Measurements from ENCODE around the gene APOA5. TPM values are rescaled to one million over a fixed set of nuclear protein-coding genes. Genes with fewer than 3 reads are reported as not detected.
"Not testable (repeated sequence)": the region's sequence is repeated elsewhere in the genome, so short reads cannot be mapped to it uniquely, and the experiment has no call there.

Gene APOA5, protein sequence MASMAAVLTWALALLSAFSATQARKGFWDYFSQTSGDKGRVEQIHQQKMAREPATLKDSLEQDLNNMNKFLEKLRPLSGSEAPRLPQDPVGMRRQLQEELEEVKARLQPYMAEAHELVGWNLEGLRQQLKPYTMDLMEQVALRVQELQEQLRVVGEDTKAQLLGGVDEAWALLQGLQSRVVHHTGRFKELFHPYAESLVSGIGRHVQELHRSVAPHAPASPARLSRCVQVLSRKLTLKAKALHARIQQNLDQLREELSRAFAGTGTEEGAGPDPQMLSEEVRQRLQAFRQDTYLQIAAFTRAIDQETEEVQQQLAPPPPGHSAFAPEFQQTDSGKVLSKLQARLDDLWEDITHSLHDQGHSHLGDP
- not detected for polyA plus RNA-seq (ENCODE audit: insufficient read length)

DNA sequence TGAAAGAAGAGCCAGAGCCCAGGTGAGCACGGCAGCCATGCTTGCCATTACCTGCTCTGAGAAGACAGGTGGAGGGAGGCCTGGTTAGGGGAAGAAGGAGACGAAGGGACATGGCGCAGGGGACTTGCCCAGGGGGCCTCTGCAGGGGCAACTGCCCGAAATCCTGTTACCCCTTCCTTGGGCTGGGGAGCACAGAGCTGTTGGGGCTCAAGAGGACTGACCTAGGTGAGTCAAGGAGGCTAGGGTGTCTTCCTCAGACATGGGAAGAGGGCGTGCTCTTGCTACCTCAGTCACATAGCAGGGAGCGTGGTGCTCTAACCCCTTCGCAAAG is at the start of gene APOA5:
APOA5 (minus strand) TSS at position 67 of the 331 bp plus-strand sequence; CDS start at position 48, 19 bp downstream.
- no peak for DNase-seq (ENCODE audit: low read depth)

DNA sequence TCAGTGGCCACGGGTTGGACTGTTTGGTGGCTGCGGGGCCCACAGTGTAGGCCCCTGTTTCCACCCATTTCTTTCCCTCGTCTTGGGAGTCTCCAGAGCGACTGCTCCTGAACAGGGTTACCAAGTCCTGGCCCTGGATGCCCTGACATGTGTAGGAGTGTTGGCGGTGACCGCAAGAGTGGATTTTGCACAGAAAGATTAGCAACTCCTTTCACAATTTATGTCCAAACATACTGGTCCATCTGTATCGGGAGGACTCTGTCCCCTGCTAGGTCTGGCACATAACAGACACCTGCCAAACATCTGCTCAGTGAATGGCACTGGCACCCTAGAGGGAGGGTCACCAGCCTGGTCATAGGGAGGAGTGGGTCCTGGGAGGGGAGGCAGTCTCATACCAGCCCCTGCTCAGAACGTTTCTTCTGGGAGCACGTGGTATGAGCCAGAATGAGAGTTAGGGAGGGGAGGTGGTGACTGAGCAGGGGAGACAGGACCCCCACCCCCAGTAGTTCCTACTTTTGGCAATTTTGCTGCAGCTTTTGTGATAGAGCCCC is 49.1 kb upstream of the APOA5 start:
- no peak for DNase-seq (ENCODE audit: low read depth)

DNA sequence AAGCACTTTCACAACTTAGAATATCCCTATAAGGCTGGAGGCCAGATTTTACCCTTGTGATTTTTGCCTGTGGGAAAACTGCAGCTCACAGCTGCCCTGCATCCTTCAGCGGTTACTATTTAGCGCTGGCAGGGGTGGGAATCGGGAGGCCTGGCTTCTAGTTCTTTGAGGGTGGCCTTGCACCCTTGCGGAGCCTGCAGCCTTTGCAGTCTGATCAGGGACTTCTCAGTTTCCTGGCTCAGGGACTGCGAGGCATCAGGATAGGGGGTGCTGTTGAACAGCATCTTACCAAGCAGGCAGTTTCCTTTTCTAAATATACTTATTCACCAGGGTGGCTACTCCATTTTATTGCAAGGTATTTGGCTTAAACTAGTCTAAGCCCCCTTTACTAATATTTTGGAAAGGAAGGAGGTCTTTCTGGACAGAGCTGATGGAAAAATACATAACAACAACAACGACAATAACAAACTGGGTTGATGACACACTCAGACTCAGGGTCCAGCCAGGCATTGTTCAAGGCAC is 48.6 kb upstream of the APOA5 start:
- DNase-seq (ENCODE audit: low read depth) = no peak

DNA sequence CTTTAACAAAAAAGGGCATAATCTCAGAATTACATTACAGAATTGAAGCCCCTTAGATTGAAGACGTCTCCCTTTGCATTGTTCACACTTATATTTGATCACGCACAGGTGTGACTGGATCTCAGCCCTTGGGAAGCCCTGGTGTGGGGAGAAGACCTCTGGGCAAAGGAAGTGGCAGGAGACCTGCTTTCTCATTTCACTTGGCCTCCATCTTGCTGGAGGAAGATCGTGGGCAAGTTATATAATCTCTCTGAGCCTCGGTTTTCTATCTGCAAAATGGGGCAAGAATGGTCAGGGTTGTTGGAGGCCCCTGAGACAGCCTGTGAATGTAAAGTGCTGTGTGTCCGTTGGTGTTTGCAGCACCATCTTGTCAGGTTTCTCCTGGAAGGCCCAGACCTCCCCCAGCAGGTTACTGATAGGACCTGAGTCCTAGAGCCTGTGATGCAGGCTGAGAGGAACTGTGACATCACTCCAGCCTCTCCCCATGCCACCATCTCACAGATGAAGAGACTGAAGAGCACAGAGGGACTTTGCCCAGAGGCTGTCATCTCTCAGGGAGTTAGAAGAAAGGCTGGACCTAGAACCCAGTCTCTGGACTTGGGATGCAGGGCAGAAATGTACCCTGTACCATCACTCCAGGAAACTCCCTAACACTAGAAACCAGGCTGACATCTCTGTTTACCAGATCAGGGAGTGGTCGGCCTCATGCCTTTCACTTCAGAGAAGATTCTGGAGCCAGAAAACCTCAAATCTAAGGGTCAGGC is 46.8 kb upstream of the APOA5 start:
- no peak for DNase-seq (ENCODE audit: low read depth)

DNA sequence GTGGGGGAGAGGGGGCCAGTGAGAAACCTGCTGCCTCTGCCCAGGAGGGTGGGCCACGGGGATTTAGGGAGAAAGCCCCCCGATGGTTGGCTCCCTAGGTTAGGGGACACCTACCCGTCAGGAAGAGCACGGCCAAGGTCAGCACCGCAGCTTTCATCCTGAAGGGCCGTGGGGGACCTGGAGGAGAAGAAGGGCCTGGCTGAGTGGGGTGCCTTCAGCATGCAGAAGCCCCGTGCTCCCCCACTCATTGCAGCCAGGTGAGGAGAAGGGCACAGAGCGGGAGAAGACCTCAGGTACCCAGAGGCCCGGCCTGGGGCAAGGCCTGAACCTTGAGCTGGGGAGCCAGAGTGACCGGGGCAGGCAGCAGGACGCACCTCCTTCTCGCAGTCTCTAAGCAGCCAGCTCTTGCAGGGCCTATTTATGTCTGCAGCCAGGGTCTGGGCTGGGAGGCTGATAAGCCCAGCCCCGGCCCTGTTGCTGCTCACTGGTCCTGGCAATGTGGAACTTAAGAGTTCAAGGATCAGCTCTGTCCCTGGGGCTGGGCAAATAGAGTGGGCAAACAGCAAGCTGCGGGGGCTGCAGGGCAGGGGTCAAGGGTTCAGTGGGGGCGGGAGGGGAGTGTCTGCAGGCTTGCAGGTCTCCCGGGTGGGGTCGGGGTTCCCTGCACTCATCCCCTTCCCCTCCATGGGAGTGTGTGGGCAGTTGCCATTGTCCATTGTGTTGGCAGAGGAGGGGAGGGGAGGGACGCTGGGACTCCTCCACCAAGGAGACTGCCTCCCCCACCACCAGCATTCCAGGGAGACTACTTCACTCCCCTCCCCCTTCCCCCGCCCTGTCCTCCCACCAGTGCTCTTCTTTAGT is 45.8 kb upstream of the APOA5 start, which contains the start of gene APOA1:
APOA1 (minus strand) TSS at position 392 of the 861 bp plus-strand sequence; CDS start at position 157, 235 bp downstream.
- no peak for DNase-seq (ENCODE audit: low read depth)

DNA sequence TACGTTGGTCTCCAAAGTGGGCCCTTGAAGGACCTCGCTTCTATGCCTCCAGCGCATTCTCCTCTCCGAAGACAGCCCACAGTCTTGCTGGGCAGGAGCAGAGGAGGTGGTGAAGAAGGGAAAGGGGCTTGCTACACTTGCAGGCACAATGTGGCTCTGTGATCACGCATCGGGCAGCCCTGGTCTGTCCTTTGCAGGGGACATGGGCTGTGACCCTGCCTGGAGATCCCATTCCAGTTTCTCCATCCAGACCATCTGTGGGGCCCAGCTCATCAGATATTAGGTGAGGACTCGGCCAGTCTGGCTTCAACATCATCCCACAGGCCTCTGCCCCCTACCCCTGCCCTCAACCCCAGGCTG is 44.9 kb upstream of the APOA5 start:
- DNase-seq (ENCODE audit: low read depth) = no peak

DNA sequence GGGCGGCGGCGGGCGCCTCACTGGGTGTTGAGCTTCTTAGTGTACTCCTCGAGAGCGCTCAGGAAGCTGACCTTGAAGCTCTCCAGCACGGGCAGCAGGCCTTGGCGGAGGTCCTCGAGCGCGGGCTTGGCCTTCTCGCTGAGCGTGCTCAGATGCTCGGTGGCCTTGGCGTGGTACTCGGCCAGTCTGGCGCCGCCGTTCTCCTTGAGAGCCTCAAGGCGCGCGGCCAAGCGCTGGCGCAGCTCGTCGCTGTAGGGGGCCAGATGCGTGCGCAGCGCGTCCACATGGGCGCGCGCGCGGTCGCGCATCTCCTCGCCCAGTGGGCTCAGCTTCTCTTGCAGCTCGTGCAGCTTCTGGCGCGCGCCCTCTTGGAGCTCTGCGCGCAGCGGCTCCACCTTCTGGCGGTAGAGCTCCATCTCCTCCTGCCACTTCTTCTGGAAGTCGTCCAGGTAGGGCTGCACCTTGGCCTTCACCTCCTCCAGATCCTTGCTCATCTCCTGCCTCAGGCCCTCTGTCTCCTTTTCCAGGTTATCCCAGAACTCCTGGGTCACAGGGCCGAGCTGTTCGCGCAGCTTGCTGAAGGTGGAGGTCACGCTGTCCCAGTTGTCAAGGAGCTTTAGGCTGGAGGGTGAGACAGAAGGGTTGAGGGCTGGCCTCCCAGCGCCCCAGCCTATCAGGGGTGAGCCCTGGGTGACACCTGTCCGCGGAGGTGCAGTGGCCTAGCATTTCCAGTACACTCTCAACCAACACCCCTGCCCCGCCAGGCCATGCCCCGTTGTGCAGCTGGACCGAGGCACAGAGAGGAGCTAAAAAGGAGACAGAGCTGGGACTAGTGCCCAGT is 44.3 kb upstream of the APOA5 start:
- DNase-seq (ENCODE audit: low read depth) = peak; percentile 55

DNA sequence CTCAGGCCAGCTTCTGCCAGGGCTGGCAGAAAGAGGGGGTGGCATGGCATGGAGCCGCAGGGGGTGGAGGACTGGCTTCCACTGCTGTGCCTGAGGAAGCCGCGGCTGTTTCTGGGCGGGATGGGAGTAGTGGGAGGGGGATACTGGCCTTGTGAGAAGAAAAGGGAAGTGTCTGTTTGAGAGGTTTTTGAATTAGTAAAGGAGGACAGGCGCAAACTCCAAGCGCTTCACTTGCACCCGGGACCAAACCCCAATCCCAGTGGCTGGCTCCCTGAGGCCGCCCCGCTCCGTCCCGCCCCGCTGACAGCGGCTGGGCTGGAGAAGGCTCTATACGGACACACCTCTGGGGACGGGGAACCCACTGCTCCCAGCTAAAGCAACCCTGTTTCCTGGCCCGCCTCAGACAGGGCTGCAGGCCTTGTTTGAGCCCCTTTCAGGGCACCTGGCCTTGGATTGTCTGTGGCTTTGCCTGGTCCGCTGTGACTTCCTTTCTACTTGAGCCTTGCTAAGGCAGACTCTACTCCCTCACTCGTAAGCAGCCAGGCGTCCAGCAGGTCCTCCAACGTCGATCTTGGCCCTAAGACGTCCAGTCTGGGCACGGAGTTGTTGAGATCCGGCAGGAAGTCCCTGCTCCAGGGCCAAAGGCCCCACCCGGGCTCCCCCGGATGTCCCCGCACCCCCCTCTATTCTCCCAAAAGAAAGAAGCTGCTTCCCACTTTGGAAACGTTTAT is 43.5 kb upstream of the APOA5 start:
- DNase-seq (ENCODE audit: low read depth) = no peak

DNA sequence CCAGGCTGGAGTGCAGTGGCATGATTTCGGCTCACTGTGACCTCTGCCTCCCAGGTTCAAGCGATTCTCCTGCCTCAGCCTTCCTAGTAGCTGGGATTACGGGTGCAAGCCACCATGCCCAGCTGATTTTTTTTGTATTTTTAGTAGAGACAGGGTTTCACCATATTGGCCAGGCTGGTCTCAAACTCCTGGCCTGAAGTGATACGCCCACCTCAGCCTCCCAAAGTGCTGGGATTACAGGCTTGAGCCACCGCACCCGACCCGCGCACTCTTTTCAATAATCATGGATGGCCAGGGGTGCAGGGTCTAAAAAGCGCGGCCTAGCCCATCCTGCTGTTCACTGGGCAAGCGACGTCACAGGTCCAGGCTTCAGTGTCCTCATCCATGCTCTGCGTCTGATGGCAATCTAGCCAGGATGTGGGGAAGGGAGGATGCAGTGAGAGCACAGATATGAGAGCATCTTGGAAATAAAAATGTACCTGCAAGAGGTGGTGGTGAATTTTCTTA is 42.9 kb upstream of the APOA5 start:
- not testable (repeated sequence) for DNase-seq (ENCODE audit: low read depth)

DNA sequence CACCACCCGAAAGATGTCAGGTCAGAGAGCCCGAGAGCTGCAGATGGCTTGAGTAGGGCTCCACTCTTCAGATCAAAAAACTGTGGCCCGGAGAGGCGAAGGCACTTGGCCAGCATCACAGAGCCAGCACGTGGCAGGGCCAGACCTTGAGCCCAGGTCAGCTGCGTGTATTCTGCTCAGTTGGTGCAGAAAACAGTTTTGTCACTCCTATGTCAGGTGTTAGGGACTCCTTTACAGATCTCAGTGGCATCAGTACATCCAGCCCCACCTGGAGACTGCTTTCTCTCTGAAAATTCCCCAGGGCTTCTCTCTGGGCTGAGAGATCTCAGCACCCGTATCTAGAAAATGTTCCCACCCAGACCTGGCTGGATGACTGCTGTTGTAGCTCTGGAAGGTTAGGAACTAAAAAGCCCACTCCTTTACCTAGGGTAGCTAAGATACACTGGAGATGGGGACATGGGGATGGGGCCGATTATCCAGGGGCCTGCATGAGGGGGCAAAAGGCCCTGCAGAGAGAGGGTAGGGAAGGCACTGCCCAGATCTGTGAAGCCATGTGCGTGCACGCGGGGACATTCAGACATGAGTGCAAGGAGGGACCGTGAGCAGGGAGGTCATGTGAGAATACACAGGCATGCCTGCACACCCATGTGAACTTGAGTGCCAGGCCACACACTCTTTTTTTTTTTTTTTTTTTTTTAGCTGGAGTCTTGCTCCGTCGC is 42.3 kb upstream of the APOA5 start:
- DNase-seq (ENCODE audit: low read depth) = no peak

DNA sequence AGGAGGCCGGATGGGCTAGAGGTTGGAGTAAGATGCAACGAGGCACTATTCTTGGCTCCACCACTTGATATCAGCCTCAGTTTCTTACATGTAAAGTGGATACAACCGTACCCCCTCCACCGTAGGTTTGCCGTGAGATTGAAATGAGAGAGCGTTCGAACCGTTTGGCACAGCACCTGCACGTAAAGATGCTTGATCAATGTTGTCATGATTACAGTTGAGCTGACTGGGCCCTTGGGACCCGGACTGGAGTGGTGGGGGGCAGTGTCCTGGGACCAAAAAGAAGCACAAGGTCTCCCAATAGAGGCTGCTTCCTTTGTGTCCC is 41.8 kb upstream of the APOA5 start:
- DNase-seq (ENCODE audit: low read depth) = no peak

DNA sequence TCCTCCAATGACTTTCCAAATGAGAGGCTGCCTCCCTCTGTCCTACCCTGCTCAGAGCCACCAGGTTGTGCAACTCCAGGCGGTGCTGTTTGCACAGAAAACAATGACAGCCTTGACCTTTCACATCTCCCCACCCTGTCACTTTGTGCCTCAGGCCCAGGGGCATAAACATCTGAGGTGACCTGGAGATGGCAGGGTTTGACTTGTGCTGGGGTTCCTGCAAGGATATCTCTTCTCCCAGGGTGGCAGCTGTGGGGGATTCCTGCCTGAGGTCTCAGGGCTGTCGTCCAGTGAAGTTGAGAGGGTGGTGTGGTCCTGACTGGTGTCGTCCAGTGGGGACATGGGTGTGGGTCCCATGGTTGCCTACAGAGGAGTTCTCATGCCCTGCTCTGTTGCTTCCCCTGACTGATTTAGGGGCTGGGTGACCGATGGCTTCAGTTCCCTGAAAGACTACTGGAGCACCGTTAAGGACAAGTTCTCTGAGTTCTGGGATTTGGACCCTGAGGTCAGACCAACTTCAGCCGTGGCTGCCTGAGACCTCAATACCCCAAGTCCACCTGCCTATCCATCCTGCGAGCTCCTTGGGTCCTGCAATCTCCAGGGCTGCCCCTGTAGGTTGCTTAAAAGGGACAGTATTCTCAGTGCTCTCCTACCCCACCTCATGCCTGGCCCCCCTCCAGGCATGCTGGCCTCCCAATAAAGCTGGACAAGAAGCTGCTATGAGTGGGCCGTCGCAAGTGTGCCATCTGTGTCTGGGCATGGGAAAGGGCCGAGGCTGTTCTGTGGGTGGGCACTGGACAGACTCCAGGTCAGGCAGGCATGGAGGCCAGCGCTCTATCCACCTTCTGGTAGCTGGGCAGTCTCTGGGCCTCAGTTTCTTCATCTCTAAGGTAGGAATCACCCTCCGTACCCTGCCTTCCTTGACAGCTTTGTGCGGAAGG is 40.9 kb upstream of the APOA5 start:
- no peak for DNase-seq (ENCODE audit: low read depth)

DNA sequence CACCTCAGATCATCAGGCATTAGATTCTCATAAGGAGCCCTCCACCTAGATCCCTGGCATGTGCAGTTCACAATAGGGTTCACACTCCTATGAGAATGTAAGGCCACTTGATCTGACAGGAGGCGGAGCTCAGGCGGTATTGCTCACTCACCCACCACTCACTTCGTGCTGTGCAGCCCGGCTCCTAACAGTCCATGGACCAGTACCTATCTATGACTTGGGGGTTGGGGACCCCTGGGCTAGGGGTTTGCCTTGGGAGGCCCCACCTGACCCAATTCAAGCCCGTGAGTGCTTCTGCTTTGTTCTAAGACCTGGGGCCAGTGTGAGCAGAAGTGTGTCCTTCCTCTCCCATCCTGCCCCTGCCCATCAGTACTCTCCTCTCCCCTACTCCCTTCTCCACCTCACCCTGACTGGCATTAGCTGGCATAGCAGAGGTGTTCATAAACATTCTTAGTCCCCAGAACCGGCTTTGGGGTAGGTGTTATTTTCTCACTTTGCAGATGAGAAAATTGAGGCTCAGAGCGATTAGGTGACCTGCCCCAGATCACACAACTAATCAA is 40.2 kb upstream of the APOA5 start:
- DNase-seq (ENCODE audit: low read depth) = no peak

DNA sequence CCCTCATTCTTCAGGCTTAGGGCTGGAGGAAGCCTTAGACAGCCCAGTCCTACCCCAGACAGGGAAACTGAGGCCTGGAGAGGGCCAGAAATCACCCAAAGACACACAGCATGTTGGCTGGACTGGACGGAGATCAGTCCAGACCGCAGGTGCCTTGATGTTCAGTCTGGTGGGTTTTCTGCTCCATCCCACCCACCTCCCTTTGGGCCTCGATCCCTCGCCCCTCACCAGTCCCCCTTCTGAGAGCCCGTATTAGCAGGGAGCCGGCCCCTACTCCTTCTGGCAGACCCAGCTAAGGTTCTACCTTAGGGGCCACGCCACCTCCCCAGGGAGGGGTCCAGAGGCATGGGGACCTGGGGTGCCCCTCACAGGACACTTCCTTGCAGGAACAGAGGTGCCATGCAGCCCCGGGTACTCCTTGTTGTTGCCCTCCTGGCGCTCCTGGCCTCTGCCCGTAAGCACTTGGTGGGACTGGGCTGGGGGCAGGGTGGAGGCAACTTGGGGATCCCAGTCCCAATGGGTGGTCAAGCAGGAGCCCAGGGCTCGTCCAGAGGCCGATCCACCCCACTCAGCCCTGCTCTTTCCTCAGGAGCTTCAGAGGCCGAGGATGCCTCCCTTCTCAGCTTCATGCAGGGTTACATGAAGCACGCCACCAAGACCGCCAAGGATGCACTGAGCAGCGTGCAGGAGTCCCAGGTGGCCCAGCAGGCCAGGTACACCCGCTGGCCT is 38.7 kb upstream of the APOA5 start:
- no peak for DNase-seq (ENCODE audit: low read depth)

DNA sequence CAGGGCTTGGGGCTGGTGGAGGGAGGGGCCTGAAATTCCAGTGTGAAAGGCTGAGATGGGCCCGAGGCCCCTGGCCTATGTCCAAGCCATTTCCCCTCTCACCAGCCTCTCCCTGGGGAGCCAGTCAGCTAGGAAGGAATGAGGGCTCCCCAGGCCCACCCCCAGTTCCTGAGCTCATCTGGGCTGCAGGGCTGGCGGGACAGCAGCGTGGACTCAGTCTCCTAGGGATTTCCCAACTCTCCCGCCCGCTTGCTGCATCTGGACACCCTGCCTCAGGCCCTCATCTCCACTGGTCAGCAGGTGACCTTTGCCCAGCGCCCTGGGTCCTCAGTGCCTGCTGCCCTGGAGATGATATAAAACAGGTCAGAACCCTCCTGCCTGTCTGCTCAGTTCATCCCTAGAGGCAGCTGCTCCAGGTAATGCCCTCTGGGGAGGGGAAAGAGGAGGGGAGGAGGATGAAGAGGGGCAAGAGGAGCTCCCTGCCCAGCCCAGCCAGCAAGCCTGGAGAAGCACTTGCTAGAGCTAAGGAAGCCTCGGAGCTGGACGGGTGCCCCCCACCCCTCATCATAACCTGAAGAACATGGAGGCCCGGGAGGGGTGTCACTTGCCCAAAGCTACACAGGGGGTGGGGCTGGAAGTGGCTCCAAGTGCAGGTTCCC is 38.0 kb upstream of the APOA5 start, which contains the start of gene APOC3:
APOC3 (plus strand) TSS at position 383 of the 659 bp plus-strand sequence. CDS start 676 bp downstream, outside the sequence.
- DNase-seq (ENCODE audit: low read depth) = no peak

Measured in forelimb muscle (tissue), 1 donor.